ENCODE results near the gene CDH23. TPM values are rescaled to one million over a fixed set of nuclear protein-coding genes. Genes with fewer than 3 reads are reported as not detected.

CDH23 gene
- total RNA-seq, 1 donor from 2014 or later = 0.29 TPM

- peak; percentile 100 for ATAC-seq (ENCODE audit: low read depth)
- ChIA-PET CTCF (interaction anchor here (0.7 to 5.9 kb wide), 22 partner anchors 8 to 664 kb away, joined by 3 to 48 read pairs (median 4); partner anchors contain the start of gene SLC29A3), POLR2A (interaction anchor here (0.7 to 1.2 kb wide), 5 partner anchors 10 to 324 kb away, joined by 3 to 4 read pairs (median 4); partner anchors contain the start of gene SLC29A3)
- Mint-ChIP-seq H3K36me3 (ENCODE audit: low read depth) (no peaks in the 10 kb centered on the region), H3K27me3 (peaks cover 3% of the 10 kb centered on the region), H3K27ac (no peak overlapping the region), H3K4me1 (peaks cover 7% of the 10 kb centered on the region), H3K4me3 (no peak overlapping the region), H3K9me3 (no peaks in the 10 kb centered on the region)
- DNase-seq = peak; percentile 82
- no peak for TF ChIP-seq CTCF (IDR thresholded peaks at IDR 0.05)
- intact Hi-C loops (cut with micrococcal nuclease) = loop anchor here (1.0 to 5.0 kb wide), 7 partner anchors 11 to 958 kb away; partner anchors contain the start of gene SLC29A3
Measured at GRCh38 chr10:71383972-71384687, 12.6 kb upstream of the CDH23 start.

- H3K27me3 Mint-ChIP-seq = peaks cover 21% of the 10 kb centered on the region
- H3K4me3 Mint-ChIP-seq = no peak overlapping the region
- ChIA-PET POLR2A (no interaction called here), CTCF (interaction anchor here (0.6 to 1.2 kb wide), 2 partner anchors 10 to 182 kb away, joined by 3 to 4 read pairs; no protein-coding TSS in a partner anchor)
- no peaks in the 10 kb centered on the region for H3K9me3 Mint-ChIP-seq
- H3K27ac Mint-ChIP-seq = no peak overlapping the region
- ATAC-seq (ENCODE audit: low read depth) (no peak), DNase-seq (no peak)
- intact Hi-C loops (cut with micrococcal nuclease) = no loop called here
- TF ChIP-seq CTCF (IDR thresholded peaks at IDR 0.05) = no peak
- H3K4me1 Mint-ChIP-seq = peaks cover 3% of the 10 kb centered on the region
- no peaks in the 10 kb centered on the region for H3K36me3 Mint-ChIP-seq (ENCODE audit: low read depth)
Measured at GRCh38 chr10:71388171-71388570, 8.5 kb upstream of the CDH23 start.

DNA sequence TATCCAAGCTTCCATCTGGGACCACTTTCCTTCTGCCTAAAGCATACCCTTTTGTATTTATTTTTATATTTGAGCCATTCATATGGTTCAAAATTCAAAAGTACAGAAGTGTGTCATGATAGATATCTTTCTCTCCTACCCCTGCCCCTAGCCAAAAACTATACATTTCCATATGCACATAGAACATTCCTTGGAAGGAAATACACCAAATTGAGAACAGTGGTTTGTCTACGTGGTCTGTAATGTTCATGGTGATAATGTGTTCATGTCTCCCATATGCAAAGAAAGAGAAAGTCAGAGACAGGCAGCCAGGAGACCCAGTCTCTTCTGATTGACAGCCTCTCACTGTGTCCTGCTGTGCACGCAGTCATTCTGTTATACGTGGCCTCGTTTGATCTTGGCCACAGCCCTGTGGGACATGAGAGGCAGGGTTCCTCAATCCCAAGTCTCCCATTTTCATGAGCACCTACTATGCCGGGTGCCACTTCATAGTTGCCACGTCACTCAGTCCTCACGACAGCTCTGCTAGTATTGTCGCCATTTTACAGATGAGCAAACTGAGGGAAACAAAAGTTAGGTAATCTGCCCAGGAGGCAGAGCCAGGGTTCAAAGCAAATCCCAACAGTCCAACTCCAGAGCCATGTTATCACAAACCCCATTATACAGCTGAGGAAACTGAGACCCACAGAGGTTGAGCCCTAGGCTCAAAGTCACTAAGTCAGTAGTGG lies 8.0 kb upstream of the CDH23 start:
- intact Hi-C loops (cut with micrococcal nuclease) = no loop called here
- Mint-ChIP-seq H3K4me3 (no peak overlapping the region), H3K9me3 (no peaks in the 10 kb centered on the region), H3K4me1 (peaks cover 3% of the 10 kb centered on the region), H3K36me3 (ENCODE audit: low read depth) (no peaks in the 10 kb centered on the region), H3K27me3 (peaks cover 26% of the 10 kb centered on the region), H3K27ac (no peak overlapping the region)
- ChIA-PET CTCF (interaction anchor here (0.6 to 1.6 kb wide), 4 partner anchors 11 to 182 kb away, joined by 3 to 6 read pairs (median 4); partner anchors contain the start of gene SLC29A3), POLR2A (interaction anchor here (0.7 kb wide), 1 partner anchor 31 kb away, joined by 3 read pairs; no protein-coding TSS in a partner anchor)
- DNase-seq (no peak), ATAC-seq (ENCODE audit: low read depth) (no peak)
- TF ChIP-seq CTCF (IDR thresholded peaks at IDR 0.05) = no peak

DNA sequence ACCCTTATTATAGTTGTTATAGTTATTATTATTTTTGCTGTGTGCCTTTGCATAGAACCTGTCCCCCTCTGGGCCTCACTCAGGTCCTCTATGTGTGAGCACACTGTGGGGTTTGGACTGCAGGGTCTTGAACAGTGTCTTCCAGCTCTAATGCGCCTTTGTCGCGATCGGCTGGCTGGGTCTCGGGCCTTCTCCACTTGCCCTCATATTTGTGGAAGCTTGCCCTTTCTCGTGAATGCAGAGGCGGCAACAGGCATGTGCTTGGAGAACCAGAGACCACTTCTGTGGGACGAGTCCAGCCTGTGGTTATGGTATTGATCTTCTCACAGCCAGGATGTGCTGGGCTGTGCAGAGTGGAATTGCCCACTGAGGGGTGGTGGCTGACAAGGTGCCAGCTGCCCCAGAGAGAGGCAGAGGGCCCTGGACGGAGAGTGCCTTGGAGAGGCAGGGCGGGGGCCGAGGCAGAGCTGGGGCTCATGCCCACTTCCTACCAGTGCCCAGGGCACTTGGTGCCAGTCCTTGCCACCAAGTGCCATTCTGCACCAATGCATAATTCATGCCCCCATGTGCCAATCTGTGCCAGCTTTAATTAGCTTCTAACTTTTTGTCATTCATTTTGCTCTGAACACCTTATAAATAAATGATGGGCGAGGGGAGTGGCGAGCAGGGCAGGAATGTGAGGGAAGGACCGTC lies 6.8 kb upstream of the CDH23 start:
- Mint-ChIP-seq H3K4me1 (no peaks in the 10 kb centered on the region), H3K36me3 (ENCODE audit: low read depth) (no peaks in the 10 kb centered on the region), H3K27me3 (peaks cover 31% of the 10 kb centered on the region), H3K27ac (no peak overlapping the region), H3K4me3 (no peak overlapping the region), H3K9me3 (no peaks in the 10 kb centered on the region)
- no peak for ATAC-seq (ENCODE audit: low read depth)
- no peak for DNase-seq
- CTCF ChIA-PET = interaction anchor here (1.3 to 1.6 kb wide), 2 partner anchors 71 to 179 kb away, joined by 3 to 6 read pairs; partner anchors contain the start of gene SLC29A3
- POLR2A ChIA-PET = no interaction called here
- intact Hi-C loops (cut with micrococcal nuclease) = no loop called here
- no peak for TF ChIP-seq CTCF (IDR thresholded peaks at IDR 0.05)

Measured in activated B cell treated with CpG ODN at 0.5 μM for 24 hours (primary cell).